GM20431 (cell line): ENCODE results near the gene OBSCN.

Source experiments
- in situ Hi-C: fragments of 300-500 bp; cut with MseI, MboI; formaldehyde crosslinking; loops from one replicate; pipeline ENCODE4 v1.15.0; 2020; ENCODE audit warnings: low sequenced_read_pairs; ENCODE audit not compliant: unreplicated experiment

The OBSCN gene

DNA sequence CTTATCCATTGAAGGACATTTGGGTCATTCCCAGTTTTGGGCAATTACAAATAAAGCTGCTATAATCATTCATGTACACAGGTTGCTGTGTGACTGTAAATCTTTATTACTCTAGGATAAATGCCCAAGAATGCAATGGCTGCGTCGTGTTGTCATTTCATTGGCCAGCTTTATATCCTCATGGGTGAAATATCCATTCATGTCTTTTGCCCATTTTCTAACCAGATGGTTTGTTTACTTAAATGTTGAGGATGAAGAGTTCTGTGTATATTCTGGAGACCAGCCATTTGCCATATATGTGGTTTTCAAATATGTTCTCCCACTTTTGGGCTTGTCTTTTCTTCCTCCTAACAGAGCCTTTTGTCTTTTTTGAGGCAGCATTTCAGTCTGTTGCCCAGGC is 173.5 kb downstream of the OBSCN start:
- in situ Hi-C loops: no loop called here

GRCh38 chr1:228383773-228384172 is 175.9 kb downstream of the OBSCN start:
- in situ Hi-C loops: no loop called here

DNA sequence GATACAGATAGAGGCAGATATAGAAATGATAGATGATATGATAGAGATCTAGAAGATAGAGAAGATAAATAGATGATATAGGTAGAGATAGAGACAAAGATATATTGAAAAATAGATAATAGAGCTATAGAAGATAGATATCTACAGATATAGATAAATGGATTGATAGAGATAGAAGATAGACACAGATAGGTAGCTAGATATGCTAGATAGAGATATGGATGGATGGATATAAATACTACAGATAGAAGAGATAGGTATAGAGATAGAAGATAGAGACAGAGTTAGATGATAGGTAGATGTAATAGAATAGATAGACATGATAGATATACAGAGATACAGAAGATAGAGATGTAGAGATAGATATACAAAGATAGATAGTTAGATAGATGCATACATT is 177.4 kb downstream of the OBSCN start:
- in situ Hi-C loops: no loop called here

- in situ Hi-C loops: no loop called here
Measured at GRCh38 chr1:228387321-228387720, 179.5 kb downstream of the OBSCN start.

GRCh38 chr1:228390649-228391048 is 182.8 kb downstream of the OBSCN start:
- in situ Hi-C loops: no loop called here

DNA sequence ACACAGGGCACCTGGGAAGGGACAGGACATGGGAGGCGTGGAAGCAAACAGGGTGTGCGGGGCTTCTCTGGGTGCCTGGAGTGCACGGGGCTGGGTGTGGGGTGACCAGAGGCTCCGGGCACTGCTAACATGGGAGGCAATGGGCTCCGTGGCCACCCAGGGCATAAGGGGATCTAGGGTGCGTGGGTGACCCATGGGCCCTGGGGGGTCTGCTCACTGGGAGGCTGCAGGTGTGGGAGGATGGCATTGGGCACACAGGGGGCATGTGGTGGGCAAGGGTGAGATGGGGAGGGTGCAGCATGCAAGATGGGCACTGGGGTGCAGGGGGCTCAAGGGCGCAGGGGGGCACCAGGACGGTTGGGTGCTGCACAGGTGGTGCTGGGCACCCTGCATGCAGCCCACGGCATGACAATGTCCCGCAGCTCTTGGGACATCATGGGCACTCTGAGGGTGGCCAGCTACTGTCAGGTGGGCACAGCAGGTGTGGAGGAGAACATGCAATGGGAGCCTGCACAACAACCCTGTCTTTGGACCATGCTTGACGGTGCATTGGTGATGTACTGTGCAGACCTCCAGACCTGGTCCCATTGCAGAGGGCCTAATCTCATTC is 183.7 kb downstream of the OBSCN start:
- in situ Hi-C loops: no loop called here

DNA sequence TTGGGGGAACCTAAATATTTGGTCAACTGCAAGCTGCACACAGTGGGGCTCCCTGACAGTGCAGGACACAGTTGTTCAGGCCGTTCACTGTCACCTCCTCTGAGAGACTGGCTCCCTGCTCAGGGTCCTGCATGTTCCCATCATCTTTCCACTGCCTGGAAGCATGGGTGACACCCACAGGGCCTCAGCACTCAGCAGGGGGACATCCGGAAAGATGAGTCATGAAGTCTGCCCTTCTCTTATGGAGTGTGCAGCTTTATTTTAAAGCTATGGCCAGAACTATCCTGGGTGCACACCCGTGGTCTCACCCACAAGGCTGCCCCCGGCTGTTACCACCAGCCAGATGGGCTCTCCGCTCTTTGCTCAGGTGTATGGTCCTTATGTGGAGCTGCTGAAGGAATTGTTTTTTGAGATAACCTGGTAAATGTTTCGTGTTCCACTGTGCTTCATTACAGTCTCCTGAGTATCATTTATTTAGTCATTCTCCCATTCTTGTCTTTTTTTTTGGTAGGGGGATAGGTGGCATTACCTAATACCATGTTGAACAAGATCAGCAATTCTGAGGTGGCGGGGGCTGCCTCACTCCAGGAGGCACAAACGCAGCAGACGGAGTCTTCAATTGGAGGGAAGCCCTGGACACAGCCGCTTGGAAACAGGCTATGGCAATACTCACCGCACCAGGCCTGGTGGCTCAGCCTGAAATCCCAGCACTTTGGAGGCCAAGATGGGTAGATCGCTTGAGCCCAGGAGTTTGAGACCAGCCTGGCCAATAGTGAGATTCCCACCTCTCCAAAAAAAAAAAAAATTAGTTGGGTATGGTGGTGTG is 184.5 kb downstream of the OBSCN start:
- in situ Hi-C loops: no loop called here

DNA sequence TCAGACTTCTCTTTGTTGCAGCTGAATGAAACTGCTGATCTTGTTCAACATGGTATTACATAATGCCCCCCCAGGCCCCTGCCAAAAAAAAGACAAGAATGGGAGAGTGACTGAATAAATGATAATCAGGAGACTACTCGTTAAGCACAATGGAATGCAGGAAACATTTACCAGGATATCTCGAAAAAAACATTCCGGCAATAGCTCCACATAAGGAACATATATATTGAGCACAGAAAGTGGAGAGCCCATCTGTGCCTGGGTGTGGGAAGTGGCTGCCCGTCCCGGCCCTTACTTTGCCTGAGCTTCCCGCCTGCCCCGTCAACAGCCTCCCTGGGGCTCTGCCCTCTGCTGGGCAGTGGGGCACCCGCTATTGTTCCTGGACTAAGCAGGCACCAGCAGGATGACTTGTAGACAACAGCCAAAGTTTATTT is 185.4 kb downstream of the OBSCN start:
- in situ Hi-C loops: no loop called here

GRCh38 chr1:228393811-228394570 is 186.1 kb downstream of the OBSCN start:
- in situ Hi-C loops: no loop called here

DNA sequence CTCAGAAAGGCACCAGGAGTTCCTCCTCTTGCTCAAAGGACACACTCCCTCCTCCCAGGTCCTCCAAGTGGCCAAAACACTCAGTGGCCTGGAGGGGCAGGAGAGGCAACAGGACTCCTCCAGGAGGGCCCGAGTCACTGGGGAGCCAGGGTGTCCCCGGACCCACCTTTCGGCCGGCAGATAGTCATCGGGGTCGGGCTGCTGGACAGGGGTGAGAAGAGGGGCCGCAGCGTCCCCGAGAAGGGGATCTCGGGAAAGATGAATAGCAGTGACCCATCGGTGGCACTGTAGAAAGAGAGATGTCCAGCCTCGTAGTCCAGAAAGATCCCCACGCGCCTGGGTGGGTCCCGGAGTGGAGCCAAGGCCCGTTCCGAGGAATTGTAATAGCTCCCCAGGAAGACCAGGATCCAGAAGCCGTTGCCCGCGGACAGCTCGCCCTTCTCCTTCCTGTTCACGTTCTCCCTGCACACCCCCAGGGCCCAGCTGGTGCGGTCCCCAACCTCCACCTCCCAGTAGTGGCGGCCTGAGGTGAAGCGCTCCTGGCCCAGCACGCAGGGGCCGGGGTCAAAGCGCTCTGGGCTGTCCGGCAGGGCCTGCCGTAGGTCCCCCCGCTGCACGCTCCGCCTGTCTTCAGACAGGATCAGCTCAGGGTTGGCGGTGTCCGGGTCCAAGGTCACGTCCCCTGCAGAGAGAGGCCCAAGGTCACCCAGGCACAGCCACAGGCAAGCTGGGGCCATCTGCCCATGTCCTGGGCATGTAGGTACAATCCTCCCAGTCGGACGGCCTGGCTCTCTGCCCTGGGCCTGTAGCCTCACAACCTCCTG is 186.9 kb downstream of the OBSCN start:
- in situ Hi-C loops: no loop called here

GRCh38 chr1:228396770-228397662 is 189.2 kb downstream of the OBSCN start:
- in situ Hi-C loops: no loop called here

DNA sequence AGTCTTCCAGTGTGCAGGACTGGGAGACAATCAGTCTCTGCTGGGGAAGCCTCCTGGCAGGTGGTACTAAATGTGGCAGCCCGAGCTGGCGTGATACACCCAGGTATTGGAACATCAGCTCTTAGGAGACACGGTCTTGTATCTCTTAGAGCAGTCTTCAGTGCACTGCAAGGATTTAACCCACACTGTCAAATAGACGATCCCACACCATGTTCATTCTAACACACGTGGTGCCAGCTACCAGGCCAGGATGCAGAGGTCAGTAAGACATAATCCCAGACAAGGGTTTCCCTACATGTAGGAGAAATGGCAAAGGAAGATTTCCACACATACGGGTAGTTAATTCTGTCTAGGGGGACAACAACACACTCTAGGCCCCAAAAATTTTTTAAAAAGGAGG is 190.1 kb downstream of the OBSCN start:
- in situ Hi-C loops: no loop called here

DNA sequence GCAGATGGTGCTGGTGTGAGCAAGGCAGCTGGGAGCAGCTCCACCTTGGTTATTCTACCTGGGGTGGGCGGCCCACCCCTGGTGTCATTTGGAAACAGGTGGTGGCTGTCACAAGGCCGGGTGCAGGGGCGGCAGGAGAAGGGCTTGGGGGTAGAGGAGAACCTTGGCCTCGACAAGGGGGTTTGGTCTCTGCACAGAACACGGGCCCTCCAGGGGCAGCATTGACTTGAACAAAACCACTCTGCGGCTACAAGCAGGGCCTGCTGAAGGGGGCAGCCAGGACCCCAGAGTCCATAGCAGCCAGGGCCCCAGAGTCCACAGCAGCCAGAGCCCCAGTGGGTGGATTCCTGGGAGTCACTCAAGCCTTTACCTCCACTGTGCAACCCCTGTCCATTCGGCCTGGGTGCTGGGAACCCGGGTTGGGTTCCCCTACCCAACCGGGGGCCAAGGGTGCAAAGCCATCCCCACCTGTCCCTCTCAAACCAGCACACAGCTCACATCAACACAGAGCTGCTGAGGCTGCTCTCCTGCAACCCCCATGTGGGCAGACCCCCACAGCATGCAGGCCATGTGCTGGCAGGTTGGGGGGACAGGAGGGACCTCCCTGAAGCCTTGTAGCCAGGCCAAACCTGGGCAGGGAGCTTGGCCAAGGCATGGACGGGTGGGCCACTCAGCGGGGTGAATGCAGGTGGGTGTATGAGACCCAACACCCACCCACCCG is 191.1 kb downstream of the OBSCN start:
- in situ Hi-C loops: no loop called here

DNA sequence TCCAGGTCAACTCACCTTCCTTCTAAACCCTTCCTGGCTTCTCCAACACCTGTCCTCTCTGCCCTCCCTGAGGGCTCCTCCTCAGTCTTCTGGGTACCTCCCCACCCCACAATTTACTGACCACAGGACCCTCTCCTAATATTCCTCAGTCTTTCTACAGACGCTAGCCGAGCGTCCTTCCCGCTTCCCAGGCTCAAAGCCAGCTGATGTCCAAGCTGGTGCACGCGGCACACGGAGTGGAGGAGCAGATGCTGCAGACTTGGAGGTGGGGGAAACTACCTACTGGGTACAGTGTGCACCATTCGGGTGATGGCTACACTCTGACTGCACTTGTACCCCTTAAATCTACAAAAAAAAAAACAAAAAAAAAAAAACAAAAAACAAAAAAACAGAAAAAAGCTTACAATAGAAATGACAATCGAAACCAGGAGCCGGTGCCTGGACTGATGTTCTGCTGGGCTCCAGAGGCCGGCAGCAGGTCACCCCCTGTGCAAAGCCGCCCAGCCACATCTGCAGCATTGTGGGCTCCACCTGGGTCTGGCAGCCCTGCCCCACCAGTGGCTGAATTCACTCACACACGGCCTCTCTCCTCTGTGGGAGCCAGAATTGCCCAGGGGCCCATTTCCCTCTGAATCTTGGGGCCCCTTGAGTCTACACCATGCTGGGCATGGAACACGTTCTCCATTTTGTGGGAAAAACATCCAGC is 191.8 kb downstream of the OBSCN start:
- in situ Hi-C loops: no loop called here

DNA sequence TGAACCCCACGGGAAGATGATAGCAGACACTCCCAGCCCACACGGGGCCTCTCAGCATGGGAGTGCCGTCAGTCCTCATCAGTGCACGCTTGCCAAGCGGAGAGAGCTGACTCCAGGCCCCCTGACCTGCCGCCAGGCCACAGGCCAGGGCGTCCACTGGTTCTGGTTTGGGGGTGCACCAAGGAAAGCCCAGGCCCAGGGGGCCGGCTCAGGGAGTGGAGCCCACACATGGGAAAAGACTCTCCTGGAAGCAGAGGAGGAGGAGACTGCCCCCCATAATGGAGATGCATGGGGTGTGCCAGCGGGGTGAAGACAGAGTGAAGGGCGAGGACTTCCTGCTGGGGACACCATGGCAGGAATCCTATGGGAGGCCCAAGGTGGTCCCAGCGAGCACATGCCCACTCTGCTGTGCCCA is 192.4 kb downstream of the OBSCN start:
- in situ Hi-C loops: no loop called here

DNA sequence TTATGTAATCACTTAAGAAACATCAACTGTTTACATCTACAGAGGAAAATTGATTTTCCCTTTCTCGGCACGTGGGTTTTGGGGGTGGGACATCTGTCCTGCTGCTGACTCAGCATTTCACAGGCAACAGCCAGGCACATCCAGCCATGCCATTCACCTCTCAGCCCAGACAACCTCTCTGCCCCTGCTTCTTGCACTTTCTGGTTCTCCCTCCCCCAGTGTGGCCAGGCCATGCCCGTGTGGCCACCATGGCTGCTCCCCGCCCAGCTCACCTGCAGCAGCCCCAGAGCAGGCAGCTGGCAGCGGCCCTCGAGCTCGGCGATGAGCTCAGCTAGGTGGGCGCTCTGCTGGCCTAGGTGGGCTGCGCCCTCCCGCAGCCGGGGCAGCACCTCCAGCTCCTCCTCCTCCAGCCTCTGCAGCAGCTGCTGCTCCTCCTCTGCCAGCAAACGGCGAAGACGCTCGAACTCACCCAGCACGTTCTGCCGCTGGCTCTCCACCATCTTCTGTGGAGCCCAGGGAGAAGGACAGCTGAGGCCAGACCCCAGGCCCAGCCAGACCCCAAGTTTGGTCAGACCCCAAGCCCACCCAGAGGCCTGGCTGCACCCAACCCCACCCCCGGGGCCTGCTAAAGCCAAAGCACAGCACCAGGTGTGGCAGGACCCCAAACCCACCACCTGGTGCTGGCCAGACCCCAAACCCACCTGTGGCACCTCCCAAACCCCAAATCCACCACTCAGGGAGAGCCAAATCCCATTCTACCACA is 193.0 kb downstream of the OBSCN start:
- in situ Hi-C loops: no loop called here
